Astrocyte (in vitro differentiated cells and primary cell): Measurements from ENCODE around the gene SPTLC1.

Experiments used
- EZH2 ChIP-seq: IDR thresholded peaks from 2 replicates; pipeline ENCODE4 v1.6.1; 2012; ENCODE audit warnings: mild to moderate bottlenecking, low read length, inconsistent platforms; ENCODE audit not compliant: insufficient read depth
- TF ChIP-seq, protein P1 (sequence below): IDR thresholded peaks from 2 replicates; pipeline ENCODE4 v1.5.1; 2011; ENCODE audit warnings: low read depth, mild to moderate bottlenecking, inconsistent platforms, low read length, moderate library complexity; ENCODE audit not compliant: insufficient read depth

GRCh38 chr9:92146610-92147009 lies 31.4 kb upstream of the SPTLC1 start:
- TF ChIP-seq, protein P1, sequence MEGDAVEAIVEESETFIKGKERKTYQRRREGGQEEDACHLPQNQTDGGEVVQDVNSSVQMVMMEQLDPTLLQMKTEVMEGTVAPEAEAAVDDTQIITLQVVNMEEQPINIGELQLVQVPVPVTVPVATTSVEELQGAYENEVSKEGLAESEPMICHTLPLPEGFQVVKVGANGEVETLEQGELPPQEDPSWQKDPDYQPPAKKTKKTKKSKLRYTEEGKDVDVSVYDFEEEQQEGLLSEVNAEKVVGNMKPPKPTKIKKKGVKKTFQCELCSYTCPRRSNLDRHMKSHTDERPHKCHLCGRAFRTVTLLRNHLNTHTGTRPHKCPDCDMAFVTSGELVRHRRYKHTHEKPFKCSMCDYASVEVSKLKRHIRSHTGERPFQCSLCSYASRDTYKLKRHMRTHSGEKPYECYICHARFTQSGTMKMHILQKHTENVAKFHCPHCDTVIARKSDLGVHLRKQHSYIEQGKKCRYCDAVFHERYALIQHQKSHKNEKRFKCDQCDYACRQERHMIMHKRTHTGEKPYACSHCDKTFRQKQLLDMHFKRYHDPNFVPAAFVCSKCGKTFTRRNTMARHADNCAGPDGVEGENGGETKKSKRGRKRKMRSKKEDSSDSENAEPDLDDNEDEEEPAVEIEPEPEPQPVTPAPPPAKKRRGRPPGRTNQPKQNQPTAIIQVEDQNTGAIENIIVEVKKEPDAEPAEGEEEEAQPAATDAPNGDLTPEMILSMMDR, result no peak
- TF ChIP-seq EZH2, result no peak
